Activated CD8-positive, alpha-beta T cell treated with anti-CD3 and anti-CD28 coated beads, Interleukin-2, amount 10 ng/mL, durations not matched to agents 7 days and 5 days (primary cell): ENCODE measurements around the gene SDHAF4. TPM values are rescaled to one million over a fixed set of nuclear protein-coding genes. Genes with fewer than 3 reads are reported as not detected.
A peak's percentile ranks its signal among the peaks of the same experiment; 100 is the strongest.

ENCODE experiments used
- ATAC-seq: fragments of 150-1000 bp; cut with Tn5 transposase; one replicate; pipeline ENCODE4 v1.10.0; 2021; ENCODE audit warnings: moderate library complexity
- CTCF ChIA-PET: fragments of 350-600 bp; sonication (Branson Sonifier 250); formaldehyde crosslinking; loops from one replicate; lab custom pipeline; 2021; ENCODE audit warnings: antibody characterized with exemption; lab: Charles Lee
- POLR2A ChIA-PET: fragments of 350-600 bp; sonication (Branson Sonifier 250); formaldehyde crosslinking; loops from one replicate; lab custom pipeline; 2021; ENCODE audit warnings: antibody characterized with exemption; lab: Charles Lee
- DNase-seq: peaks from one replicate; pipeline ENCODE4 v3.0.0-alpha.2; 2020
- H3K27ac Mint-ChIP-seq: one replicate; pipeline ENCODE4 v1.8.0; 2021; ENCODE audit warnings: mild to moderate bottlenecking, mixed read lengths
- H3K27me3 Mint-ChIP-seq: one replicate; pipeline ENCODE4 v1.8.0; 2021; ENCODE audit warnings: low read depth, mixed read lengths
- H3K36me3 Mint-ChIP-seq: one replicate; pipeline ENCODE4 v1.8.0; 2021; ENCODE audit warnings: low read depth, mixed read lengths
- H3K4me1 Mint-ChIP-seq: one replicate; pipeline ENCODE4 v1.8.0; 2021; ENCODE audit warnings: low read depth, mixed read lengths
- H3K4me3 Mint-ChIP-seq: one replicate; pipeline ENCODE4 v1.8.0; 2021; ENCODE audit warnings: mild to moderate bottlenecking, mixed read lengths
- H3K9me3 Mint-ChIP-seq: one replicate; pipeline ENCODE4 v1.8.0; 2022; ENCODE audit warnings: mixed read lengths; ENCODE audit not compliant: insufficient read depth
- total RNA-seq, 2 experiments: library from RNA; stranded (reverse); gene quantifications; one replicate each; pipeline ENCODE4 v1.2.3, GENCODE V29; 2021

The SDHAF4 gene
- total RNA-seq: 1 to 10 TPM; 7.7 to 9.5 TPM

DNA sequence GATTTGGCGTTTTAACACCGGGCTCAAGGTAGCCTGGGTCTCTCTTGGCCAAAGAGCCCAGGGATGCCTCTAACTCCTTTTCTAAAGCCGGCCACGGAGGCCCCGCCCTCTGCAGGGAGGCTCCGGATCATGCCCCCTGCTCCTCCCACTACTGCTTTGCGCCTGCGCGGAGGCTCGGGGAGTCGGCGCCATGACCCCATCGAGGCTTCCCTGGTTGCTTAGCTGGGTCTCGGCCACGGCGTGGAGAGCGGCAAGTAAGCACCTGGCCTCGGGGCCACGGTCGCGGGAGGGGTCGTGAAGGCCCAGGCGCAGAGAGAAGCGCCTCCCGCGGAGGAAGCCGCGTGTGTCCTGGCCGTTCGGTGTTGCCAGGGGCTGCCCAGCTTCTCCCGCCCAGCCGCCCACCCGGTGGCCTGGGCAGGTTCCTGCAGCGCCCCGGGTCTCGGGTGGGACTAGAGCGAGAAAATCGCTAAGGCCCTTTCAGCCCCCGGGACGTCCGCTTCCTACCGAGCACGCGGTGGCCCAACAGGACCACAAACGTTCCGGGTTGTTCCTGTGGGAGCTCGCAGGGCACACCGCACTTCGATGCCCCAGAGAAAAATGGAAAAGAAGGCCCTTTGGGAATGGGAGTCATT, at the start of gene SDHAF4:
Gene SDHAF4 (plus strand): TSS at position 180 of the 632 bp plus-strand sequence. CDS start 11 bp downstream, at position 191.
- peaks cover 15% of the 10 kb centered on the region for H3K4me1 Mint-ChIP-seq
- H3K9me3 Mint-ChIP-seq: no peaks in the 10 kb centered on the region
- H3K27ac Mint-ChIP-seq: peak within 1 kb of the TSS; percentile 82
- H3K36me3 Mint-ChIP-seq: peaks cover 17% of the 10 kb centered on the region
- ChIA-PET CTCF (interaction anchor here (1.0 to 3.2 kb wide), 6 partner anchors 23 to 119 kb away, joined by 3 to 15 read pairs (median 6); partner anchors contain the start of gene SMAP1), POLR2A (interaction anchor here (0.9 to 2.7 kb wide), 3 partner anchors 20 to 106 kb away, joined by 4 to 11 read pairs (median 4); partner anchors contain the start of gene SMAP1)
- H3K4me3 Mint-ChIP-seq: peak within 1 kb of the TSS; percentile 87
- peaks cover 9% of the 10 kb centered on the region for H3K27me3 Mint-ChIP-seq
- DNase-seq: peak; percentile 95
- ATAC-seq: peak; percentile 100

DNA sequence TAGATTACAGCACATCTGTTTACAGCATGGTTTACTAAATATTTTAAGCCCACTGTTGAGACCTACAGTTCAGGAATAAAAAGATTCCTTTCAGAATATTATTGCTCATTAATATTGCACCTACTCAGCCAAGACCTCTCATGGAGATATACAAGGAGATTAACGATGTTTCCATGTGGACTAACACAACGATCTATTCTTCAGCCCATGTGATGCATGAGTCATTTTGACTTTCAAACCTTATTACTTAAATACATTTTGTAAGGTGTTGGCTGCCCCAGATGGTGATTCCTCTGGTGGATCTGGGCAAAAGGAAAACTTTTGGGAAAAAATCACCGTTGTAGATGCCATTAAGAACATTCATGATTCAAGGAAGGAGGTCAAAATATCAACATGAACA, 48.0 kb upstream of the SDHAF4 start:
- no peaks in the 10 kb centered on the region for H3K36me3 Mint-ChIP-seq
- ATAC-seq: no peak
- no peak overlapping the region for H3K27ac Mint-ChIP-seq
- peaks cover 7% of the 10 kb centered on the region for H3K4me1 Mint-ChIP-seq
- H3K4me3 Mint-ChIP-seq: no peak overlapping the region
- ChIA-PET CTCF (interaction anchor here (0.6 to 1.2 kb wide), 2 partner anchors 29 to 188 kb away, joined by 3 read pairs; no protein-coding TSS in a partner anchor), POLR2A (no interaction called here)
- H3K9me3 Mint-ChIP-seq: no peaks in the 10 kb centered on the region
- no peak for DNase-seq
- H3K27me3 Mint-ChIP-seq: no peaks in the 10 kb centered on the region

DNA sequence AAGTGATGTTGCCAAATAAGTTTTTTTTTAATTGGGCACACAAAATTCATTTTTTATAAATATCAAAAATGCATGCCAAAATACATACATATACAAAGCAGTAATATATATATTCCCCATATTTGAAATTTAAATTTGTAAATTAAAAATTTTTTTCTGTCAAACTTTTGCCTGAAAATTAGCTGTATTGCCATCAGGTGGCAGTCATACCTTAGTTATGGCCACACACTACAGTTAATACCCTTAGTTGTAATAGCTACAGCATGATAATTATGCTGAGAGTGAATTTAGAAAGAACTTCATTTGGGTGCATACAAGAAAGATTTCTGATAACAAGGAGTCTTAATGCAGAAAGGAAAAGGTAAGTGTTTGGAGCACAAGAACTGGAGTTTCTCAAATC, 46.2 kb upstream of the SDHAF4 start:
- ChIA-PET POLR2A (no interaction called here), CTCF (interaction anchor here (0.7 to 5.5 kb wide), 16 partner anchors 11 to 437 kb away, joined by 3 to 51 read pairs (median 4); no protein-coding TSS in a partner anchor)
- Mint-ChIP-seq H3K36me3 (peaks cover 2% of the 10 kb centered on the region), H3K27ac (no peak overlapping the region), H3K4me1 (peaks cover 7% of the 10 kb centered on the region), H3K9me3 (no peaks in the 10 kb centered on the region), H3K27me3 (no peaks in the 10 kb centered on the region), H3K4me3 (no peak overlapping the region)
- ATAC-seq (no peak), DNase-seq (peak; percentile 33)

DNA sequence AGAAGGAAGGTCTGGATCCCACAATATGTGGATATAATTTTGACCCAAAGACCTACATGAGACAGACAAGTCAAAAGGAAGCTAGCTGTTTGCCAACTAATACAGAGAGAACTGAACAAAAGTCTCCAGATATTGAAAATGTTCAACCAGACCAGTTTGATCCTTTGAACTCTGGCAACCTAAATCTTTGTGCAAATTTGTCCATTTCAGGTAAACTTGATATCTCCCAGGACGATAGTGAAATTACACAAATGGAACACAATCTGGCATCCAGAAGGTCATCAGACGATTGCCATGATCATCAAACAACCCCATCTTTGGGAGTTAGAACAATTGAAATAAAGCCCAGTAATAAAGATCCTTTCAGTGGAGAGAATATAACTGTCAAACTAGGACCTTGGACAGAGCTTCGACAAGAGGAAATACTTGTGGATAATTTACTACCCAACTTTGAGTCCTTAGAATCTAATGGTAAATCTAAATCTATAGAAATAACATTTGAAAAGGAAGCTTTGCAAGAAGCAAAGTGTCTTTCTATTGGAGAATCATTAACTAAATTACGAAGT, 41.9 kb upstream of the SDHAF4 start:
- Mint-ChIP-seq H3K36me3 (peaks cover 2% of the 10 kb centered on the region), H3K27me3 (no peaks in the 10 kb centered on the region), H3K4me1 (no peaks in the 10 kb centered on the region), H3K9me3 (no peaks in the 10 kb centered on the region), H3K4me3 (no peak overlapping the region), H3K27ac (no peak overlapping the region)
- DNase-seq (no peak), ATAC-seq (no peak)
- ChIA-PET CTCF (interaction anchor here (1.5 to 5.5 kb wide), 3 partner anchors 161 to 359 kb away, joined by 4 to 51 read pairs (median 7); no protein-coding TSS in a partner anchor), POLR2A (interaction anchor here (1.3 kb wide), 1 partner anchor 162 kb away, joined by 4 read pairs; no protein-coding TSS in a partner anchor)

DNA sequence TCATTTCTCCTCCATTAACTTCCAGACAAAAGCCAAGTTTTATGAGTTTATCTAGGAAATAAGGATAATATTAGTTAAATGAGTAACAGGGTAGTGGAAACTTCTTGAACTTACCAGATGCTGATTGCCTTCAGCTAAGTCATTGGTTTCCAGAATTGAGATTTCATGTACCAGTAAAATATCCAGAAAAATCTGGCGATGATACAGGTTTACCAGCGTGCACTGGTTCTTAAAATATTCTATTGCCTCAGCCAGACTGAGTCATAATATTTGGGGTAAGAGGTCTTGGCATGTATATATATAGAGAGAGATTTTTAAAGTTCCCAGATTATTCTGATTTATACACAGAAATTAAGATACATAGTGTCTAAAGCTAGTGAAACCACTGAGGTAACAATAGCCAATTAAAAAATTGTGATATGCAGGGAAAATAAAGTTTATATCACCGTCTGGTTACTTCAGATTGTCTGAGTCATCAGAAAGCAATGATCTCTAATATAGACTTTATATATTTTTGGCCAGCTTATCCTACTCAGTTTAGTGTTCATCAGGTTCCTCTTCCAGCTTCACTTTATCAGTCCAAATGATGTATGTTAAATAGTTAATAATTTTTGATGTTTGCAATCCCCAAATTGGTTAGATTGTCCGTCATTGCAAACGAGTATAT, 39.5 kb upstream of the SDHAF4 start:
- ChIA-PET POLR2A (no interaction called here), CTCF (no interaction called here)
- DNase-seq: no peak
- no peak overlapping the region for H3K4me3 Mint-ChIP-seq
- no peaks in the 10 kb centered on the region for H3K27me3 Mint-ChIP-seq
- ATAC-seq: no peak
- H3K27ac Mint-ChIP-seq: no peak overlapping the region
- no peaks in the 10 kb centered on the region for H3K9me3 Mint-ChIP-seq
- no peaks in the 10 kb centered on the region for H3K4me1 Mint-ChIP-seq
- peaks cover 2% of the 10 kb centered on the region for H3K36me3 Mint-ChIP-seq

- POLR2A ChIA-PET: no interaction called here
- Mint-ChIP-seq H3K27ac (no peak overlapping the region), H3K9me3 (no peaks in the 10 kb centered on the region), H3K36me3 (no peaks in the 10 kb centered on the region), H3K27me3 (no peaks in the 10 kb centered on the region), H3K4me3 (no peak overlapping the region), H3K4me1 (no peaks in the 10 kb centered on the region)
- CTCF ChIA-PET: no interaction called here
- DNase-seq (no peak), ATAC-seq (no peak)
Measured at GRCh38 chr6:70530023-70530422, 36.7 kb upstream of the SDHAF4 start.

DNA sequence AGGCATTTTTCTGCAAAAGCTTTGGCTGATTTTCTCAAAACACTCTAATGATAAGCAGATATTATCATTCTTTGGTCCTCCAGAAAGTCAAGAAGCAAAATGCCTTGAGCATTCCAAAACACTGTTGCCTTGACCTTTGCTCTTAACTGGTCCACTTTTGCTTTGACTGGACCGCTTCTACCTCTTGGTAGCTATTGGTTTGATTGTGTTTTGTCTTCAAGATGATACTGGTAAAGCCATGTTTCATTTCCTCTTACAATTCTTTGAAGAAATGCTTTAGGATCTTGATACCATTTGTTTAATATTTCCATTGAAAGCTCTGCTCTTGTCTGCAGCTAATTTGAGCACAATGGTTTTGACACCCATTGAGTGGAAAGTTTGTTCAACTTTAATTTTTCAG, 35.6 kb upstream of the SDHAF4 start:
- CTCF ChIA-PET: interaction anchor here (0.8 to 2.3 kb wide), 4 partner anchors 9 to 16 kb away, joined by 3 to 4 read pairs (median 3); no protein-coding TSS in a partner anchor
- H3K4me3 Mint-ChIP-seq: no peak overlapping the region
- POLR2A ChIA-PET: no interaction called here
- no peak overlapping the region for H3K27ac Mint-ChIP-seq
- ATAC-seq: no peak
- DNase-seq: no peak
- no peaks in the 10 kb centered on the region for H3K4me1 Mint-ChIP-seq
- no peaks in the 10 kb centered on the region for H3K9me3 Mint-ChIP-seq
- H3K27me3 Mint-ChIP-seq: no peaks in the 10 kb centered on the region
- no peaks in the 10 kb centered on the region for H3K36me3 Mint-ChIP-seq

DNA sequence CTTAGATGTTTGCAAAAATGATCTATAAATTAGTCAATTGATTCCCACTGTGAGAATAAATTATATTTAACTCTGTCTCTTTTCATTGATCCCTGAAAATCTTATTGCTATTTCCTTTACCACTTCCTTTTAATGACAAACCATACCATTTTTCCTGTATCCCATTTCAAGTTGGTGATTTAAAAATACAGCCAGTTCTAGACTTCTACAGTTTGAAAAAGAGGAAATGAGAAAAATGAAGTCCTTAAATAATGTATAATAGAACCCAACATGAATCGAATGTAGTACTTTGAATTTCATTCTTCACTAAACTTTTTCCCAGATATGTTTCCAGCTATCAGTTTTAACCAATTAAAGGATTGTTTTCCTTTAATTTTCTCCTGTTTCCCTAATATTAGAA, 29.5 kb upstream of the SDHAF4 start:
- H3K27ac Mint-ChIP-seq: no peak overlapping the region
- no peak for ATAC-seq

GRCh38 chr6:70538376-70538775, 28.4 kb upstream of the SDHAF4 start:
- DNase-seq: no peak
- no peaks in the 10 kb centered on the region for H3K27me3 Mint-ChIP-seq
- no peaks in the 10 kb centered on the region for H3K9me3 Mint-ChIP-seq
- CTCF ChIA-PET: no interaction called here
- no peaks in the 10 kb centered on the region for H3K4me1 Mint-ChIP-seq
- POLR2A ChIA-PET: no interaction called here
- no peak overlapping the region for H3K27ac Mint-ChIP-seq
- H3K36me3 Mint-ChIP-seq: no peaks in the 10 kb centered on the region
- no peak overlapping the region for H3K4me3 Mint-ChIP-seq
- ATAC-seq: no peak

More for the DNA sequence above, 29.5 kb upstream of the SDHAF4 start:
- ChIA-PET POLR2A (no interaction called here), CTCF (interaction anchor here (1.0 kb wide), 1 partner anchor 23 kb away, joined by 3 read pairs; no protein-coding TSS in a partner anchor)
- no peaks in the 10 kb centered on the region for H3K9me3 Mint-ChIP-seq
- DNase-seq: no peak
- no peak overlapping the region for H3K4me3 Mint-ChIP-seq
- H3K36me3 Mint-ChIP-seq: no peaks in the 10 kb centered on the region
- no peaks in the 10 kb centered on the region for H3K4me1 Mint-ChIP-seq
- no peaks in the 10 kb centered on the region for H3K27me3 Mint-ChIP-seq

DNA sequence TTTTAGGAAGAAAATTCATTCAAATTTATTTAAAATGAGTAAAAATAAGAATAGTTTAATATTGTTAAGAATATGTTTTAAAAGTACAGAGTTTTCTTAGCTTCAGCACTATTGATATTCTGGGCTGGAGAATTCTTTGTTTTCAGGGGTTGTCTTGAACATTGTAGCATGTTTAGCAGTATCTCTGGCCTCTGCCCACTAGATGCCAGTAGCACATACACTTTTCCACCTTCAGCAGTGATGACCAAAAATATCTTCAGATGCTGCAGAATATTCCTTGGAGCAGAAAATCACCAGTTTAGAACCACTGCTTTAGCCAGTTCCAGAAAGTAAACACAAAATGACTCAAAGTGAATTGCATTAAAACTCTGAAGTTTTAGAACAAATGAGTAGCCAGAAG, 19.4 kb upstream of the SDHAF4 start:
- H3K36me3 Mint-ChIP-seq: no peaks in the 10 kb centered on the region
- H3K4me3 Mint-ChIP-seq: no peak overlapping the region
- ATAC-seq (peak; percentile 57), DNase-seq (peak; percentile 41)
- POLR2A ChIA-PET: no interaction called here
- H3K9me3 Mint-ChIP-seq: no peaks in the 10 kb centered on the region
- no peak overlapping the region for H3K27ac Mint-ChIP-seq
- no peaks in the 10 kb centered on the region for H3K4me1 Mint-ChIP-seq
- CTCF ChIA-PET: interaction anchor here (0.7 to 5.1 kb wide), 11 partner anchors 9 to 301 kb away, joined by 3 to 53 read pairs (median 3); no protein-coding TSS in a partner anchor
- no peaks in the 10 kb centered on the region for H3K27me3 Mint-ChIP-seq

DNA sequence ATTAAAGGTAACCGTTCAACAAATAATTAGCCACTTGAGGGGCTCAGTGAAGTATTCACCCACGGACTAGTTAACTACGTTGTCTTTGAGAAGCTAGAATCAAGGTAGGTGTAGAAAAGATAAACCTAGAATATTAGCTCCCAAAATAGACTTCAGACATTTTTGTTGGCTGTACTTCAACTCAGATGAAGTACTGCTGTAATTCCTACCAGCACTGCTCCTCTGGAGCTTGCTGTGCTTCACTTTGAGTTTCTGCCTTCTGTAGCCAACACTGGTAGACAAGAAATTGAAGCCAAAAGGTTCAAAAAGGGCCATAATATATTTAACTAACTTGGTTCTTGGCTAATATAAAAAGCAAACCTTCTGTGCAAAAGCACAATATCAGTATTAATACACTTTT, 18.8 kb upstream of the SDHAF4 start:
- H3K4me1 Mint-ChIP-seq: no peaks in the 10 kb centered on the region
- DNase-seq (no peak), ATAC-seq (no peak)
- no peaks in the 10 kb centered on the region for H3K9me3 Mint-ChIP-seq
- H3K4me3 Mint-ChIP-seq: no peak overlapping the region
- H3K36me3 Mint-ChIP-seq: no peaks in the 10 kb centered on the region
- ChIA-PET POLR2A (no interaction called here), CTCF (interaction anchor here (0.7 to 5.1 kb wide), 7 partner anchors 9 to 336 kb away, joined by 3 to 53 read pairs (median 4); no protein-coding TSS in a partner anchor)
- no peaks in the 10 kb centered on the region for H3K27me3 Mint-ChIP-seq
- H3K27ac Mint-ChIP-seq: no peak overlapping the region
